Adrenal gland (tissue), 12 donors: ENCODE data around the gene PPM1L. TPM values are rescaled to one million over a fixed set of nuclear protein-coding genes. Genes with fewer than 3 reads are reported as not detected.

Experiments used
- DNase-seq, 7 donors: peaks; one replicate each; pipeline ENCODE4 v3.0.0-alpha.2; 2019 to 2020
- H3K27ac ChIP-seq, 5 donors: fragments of 200-600 bp; sonication (generic) in 4 of 5; 1 replicate in 3 of 5; 2 replicates in 2 of 5; pipeline versions ENCODE4 v1.5.1 to v1.8.0; 2016 to 2020; ENCODE audit warnings: mild to moderate bottlenecking in 1 of 5
- H3K27me3 ChIP-seq: fragments of 200-600 bp; 2 replicates; pipeline ENCODE4 v1.8.0; 2021
- H3K36me3 ChIP-seq, 2 donors: fragments of 200-600 bp; replicated peaks in 1 of 2; 1 replicate in 1 of 2; 2 replicates in 1 of 2; pipeline versions ENCODE4 v1.5.1 to v1.8.0; 2018 to 2022
- H3K4me1 ChIP-seq, 2 donors: fragments of 200-600 bp; replicated peaks in 1 of 2; 1 replicate in 1 of 2; 2 replicates in 1 of 2; pipeline versions ENCODE4 v1.5.1 to v1.8.0; 2018 to 2021
- H3K4me3 ChIP-seq, 4 donors: fragments of 200-600 bp; sonication (generic) in 3 of 4; one replicate each; pipeline ENCODE4 v1.5.1; 2016 to 2018
- H3K9me3 ChIP-seq, 3 donors: fragments of 200-600 bp; sonication (generic) in 1 of 3; replicated peaks in 1 of 3; 1 replicate in 2 of 3; 2 replicates in 1 of 3; pipeline versions ENCODE4 v1.5.1 to v1.8.0; 2016 to 2021
- CTCF ChIP-seq, 6 experiments: fragments of 450-650 bp in 4 of 6; fragments of 200-600 bp in 2 of 6; sonication (generic) in 1 of 6; IDR thresholded peaks; 1 replicate in 5 of 6; 2 replicates in 1 of 6; pipeline versions ENCODE4 v1.5.1 to v1.8.0; 2016 to 2021; ENCODE audit warnings: antibody characterized with exemption in 6 of 6, mild to moderate bottlenecking in 2 of 6, moderate library complexity in 1 of 6
- POLR2A ChIP-seq, 2 donors: fragments of 450-650 bp; IDR thresholded peaks; one replicate each; pipeline ENCODE4 v1.6.1; 2017; ENCODE audit warnings: antibody characterized with exemption in 2 of 2, mild to moderate bottlenecking in 2 of 2, moderate library complexity in 1 of 2
- WGBS, 4 donors: extraction: QIAGEN DNeasy Blood & Tissue Kit in 2 of 4; methylation state at CpG; one replicate each; pipeline versions ENCODE4 v1.1.5 to v1.1.7; 2013 to 2017; 5-methylcytosine and 5-hydroxymethylcytosine counted together
- intact Hi-C, 2 donors: fragments of 100-400 bp; cut with DNase I; formaldehyde crosslinking; loops; one replicate each; pipeline versions ENCODE4 v1.14.1 to v1.15.0; 2022 to 2023
- polyA plus RNA-seq, 3 donors: library from polyadenylated mRNA; stranded (reverse); fragments of 200-250 nt in 2 of 3; fragments of 350-450 nt in 1 of 3; fragmentation: Illumina TruSeq in 1 of 3; extraction: RNeasy Lipid Tissue Mini Kit (QIAGEN cat#74804) in 1 of 3; gene quantifications; one replicate each; pipeline ENCODE4 v1.2.3, GENCODE V29; 2013 to 2014
- total RNA-seq, 9 donors: library from RNA; depleted of rRNA in 4 of 9; stranded (reverse); fragments of >200 nt in 4 of 9; fragments of 120-200 nt in 1 of 9; fragmentation: NEBNext Ultra II Directional in 1 of 9; extraction: Animal tissue kit (Norgen Biotek cat#: 25700) in 1 of 9; gene quantifications; one replicate each; pipeline versions ENCODE4 v1.1.0 to v1.2.4, GENCODE V29; 2013 to 2023
- donor health status: healthy with polysubstance abuse.
- donor health status: Bipolar disorder and iron deficiency.
- donor health status: DM: yes; HTN: yes; CAD: no.
- donor health status: DM: no; HTN: no; CAD: no.
- donor health status: DM: no; HTN: no; CAD: no.
- donor health status: DM: yes; HTN: yes; CAD: no.

Gene PPM1L
- total and polyA plus RNA-seq, 12 donors, result 2.4 to 53.6 (median 35.0) TPM

- Histone ChIP-seq H3K27me3 (no peaks in the 10 kb centered on the region), H3K27ac (no peak overlapping the region), H3K4me3 (no peak overlapping the region), H3K4me1 (peaks cover 0 to 5% of the 10 kb centered on the region in 2 donors), H3K36me3 (no peaks in the 10 kb centered on the region), H3K9me3 (no peaks in the 10 kb centered on the region)
- TF ChIP-seq CTCF (IDR thresholded peaks at IDR 0.05) (no peak), POLR2A (IDR thresholded peaks at IDR 0.05) (no peak)
- DNase-seq, result no peak
- intact Hi-C loops, result no loop called here
- 85 to 89% (median 87%) methylated on average over 3 of the region's 3 CpGs for WGBS, 4 donors
Measured at GRCh38 chr3:161066930-161067329, 310.9 kb downstream of the PPM1L start.

GRCh38 chr3:161067335-161067734 is 311.3 kb downstream of the PPM1L start:
- H3K27me3 ChIP-seq, result no peaks in the 10 kb centered on the region
- no peak for DNase-seq
- intact Hi-C loops, result no loop called here
- no peaks in the 10 kb centered on the region for H3K9me3 ChIP-seq
- TF ChIP-seq POLR2A (IDR thresholded peaks at IDR 0.05) (no peak), CTCF (IDR thresholded peaks at IDR 0.05) (no peak)
- no peak overlapping the region for H3K27ac ChIP-seq
- H3K36me3 ChIP-seq, result no peaks in the 10 kb centered on the region
- H3K4me3 ChIP-seq, result no peak overlapping the region
- WGBS, 4 donors, result 81 to 95% (median 84%) methylated on average over 1 of the region's 1 CpG
- H3K4me1 ChIP-seq, result peaks cover 0 to 5% of the 10 kb centered on the region in 2 donors

DNA sequence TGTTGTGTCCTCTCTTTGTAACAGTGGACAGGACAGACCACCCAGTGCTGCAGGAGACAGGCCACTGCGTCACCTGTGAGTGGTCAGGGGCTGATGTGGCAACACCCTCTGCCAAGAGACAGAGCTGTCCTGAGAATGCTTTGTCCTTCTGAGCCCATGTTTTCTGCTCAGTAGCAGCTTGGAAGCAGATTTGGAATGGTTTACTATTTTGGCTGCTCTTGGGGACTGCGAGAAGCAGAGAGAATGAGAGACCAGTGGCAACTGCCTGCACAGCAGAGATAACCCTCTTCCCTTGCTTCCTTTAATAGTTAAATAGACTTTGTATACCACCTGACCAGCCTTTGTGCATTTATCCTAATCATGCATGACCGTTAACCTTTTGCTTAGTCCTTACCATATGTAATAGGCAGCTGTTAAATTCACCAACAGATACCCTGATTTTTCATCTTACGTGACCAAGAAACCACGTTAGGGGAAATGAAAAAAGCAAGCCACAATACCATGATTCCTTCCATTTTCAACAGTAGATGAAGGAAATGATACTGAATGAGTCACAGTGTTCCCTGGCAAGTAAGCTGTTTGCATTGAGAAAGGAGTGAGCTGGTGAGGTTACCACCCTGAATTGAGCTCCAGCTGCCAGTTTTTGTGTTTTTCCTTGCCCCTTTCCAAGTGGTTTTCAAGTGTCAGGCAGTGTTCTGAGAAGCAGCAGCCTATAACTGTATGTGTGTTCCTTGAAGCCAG is 313.6 kb downstream of the PPM1L start:
- no peaks in the 10 kb centered on the region for H3K9me3 ChIP-seq
- H3K27me3 ChIP-seq, result no peaks in the 10 kb centered on the region
- H3K4me3 ChIP-seq, result no peak overlapping the region
- TF ChIP-seq POLR2A (IDR thresholded peaks at IDR 0.05) (no peak), CTCF (IDR thresholded peaks at IDR 0.05) (no peak)
- peaks cover 0 to 5% of the 10 kb centered on the region in 2 donors for H3K4me1 ChIP-seq
- H3K27ac ChIP-seq, result peak overlapping the region in 1 of 5 donors; percentile 40
- peak in 2 of 7 donors; percentile 8 to 16 for DNase-seq
- WGBS, 4 donors, result 72 to 77% (median 75%) methylated on average over 5 of the region's 5 CpGs
- H3K36me3 ChIP-seq, result no peaks in the 10 kb centered on the region
- intact Hi-C loops, result no loop called here

DNA sequence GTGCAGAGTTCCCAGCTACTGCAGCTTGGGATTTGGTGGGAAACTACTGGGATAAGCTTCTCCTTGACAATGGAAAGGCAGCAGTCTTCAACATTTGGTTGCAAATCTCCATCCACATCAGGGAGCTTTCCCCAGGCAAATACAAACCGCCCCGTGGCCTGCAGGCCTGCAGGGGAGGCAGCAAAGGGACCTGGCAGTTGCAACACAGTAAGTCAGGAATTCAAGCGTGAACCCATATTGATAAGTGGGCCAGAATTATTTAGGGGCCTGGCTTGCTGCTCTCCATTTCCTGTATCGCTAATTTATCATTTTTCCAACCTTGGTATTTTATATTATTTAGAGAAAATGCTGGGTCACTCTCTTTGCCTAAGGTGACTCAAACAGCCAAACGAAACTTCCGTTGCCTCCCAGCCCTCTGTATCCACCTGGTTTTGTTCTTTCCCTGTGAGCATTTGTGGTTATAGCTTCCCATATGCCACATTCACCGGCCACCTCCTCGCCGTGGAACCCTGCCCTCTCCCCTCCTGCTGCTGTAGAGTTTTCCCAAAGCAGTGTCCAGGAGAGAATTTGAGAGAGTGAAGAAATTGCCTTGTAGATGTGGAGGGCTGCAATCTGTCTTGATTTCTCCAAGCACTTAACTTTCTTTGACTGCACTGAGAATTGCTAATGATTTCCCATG is 314.4 kb downstream of the PPM1L start:
- no peaks in the 10 kb centered on the region for H3K27me3 ChIP-seq
- no peaks in the 10 kb centered on the region for H3K9me3 ChIP-seq
- H3K4me3 ChIP-seq, result no peak overlapping the region
- TF ChIP-seq POLR2A (IDR thresholded peaks at IDR 0.05), result no peak
- no peak for TF ChIP-seq CTCF (IDR thresholded peaks at IDR 0.05)
- intact Hi-C loops, result no loop called here
- no peaks in the 10 kb centered on the region for H3K36me3 ChIP-seq
- peaks cover 0 to 5% of the 10 kb centered on the region in 2 donors for H3K4me1 ChIP-seq
- 77 to 90% (median 84%) methylated on average over 9 of the region's 9 CpGs for WGBS, 4 donors
- DNase-seq, result no peak
- peak overlapping the region in 1 of 5 donors; percentile 40 for H3K27ac ChIP-seq
